HG02885 (cell line): Measurements from ENCODE around the gene GPR176.

Source experiments
- ATAC-seq: cut with Tn5 transposase; IDR thresholded peaks from one replicate; pipeline ENCODE4 v1.9.1; 2021; ENCODE audit warnings: mild to moderate bottlenecking; ENCODE audit not compliant: unreplicated experiment, poor library complexity

GPR176 gene

DNA sequence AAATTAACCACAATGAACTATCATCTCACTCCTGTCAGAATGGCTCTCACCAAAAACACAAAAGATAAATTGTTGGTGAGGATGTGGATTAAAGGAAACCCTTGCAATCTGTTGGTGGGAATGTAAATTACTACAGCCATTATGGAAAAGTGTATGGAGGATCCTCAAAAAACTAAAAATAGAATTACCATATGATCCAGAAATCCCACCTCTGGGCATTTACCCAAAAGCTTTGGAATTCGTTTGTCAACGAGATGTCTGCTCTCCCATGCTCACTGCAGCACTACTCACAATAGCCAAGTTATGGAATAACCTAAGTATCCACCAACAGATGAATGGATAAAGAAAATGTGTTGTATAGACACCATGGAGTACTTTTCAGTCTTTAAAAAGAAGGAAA lies 159.1 kb downstream of the GPR176 start:
- no peak for ATAC-seq

DNA sequence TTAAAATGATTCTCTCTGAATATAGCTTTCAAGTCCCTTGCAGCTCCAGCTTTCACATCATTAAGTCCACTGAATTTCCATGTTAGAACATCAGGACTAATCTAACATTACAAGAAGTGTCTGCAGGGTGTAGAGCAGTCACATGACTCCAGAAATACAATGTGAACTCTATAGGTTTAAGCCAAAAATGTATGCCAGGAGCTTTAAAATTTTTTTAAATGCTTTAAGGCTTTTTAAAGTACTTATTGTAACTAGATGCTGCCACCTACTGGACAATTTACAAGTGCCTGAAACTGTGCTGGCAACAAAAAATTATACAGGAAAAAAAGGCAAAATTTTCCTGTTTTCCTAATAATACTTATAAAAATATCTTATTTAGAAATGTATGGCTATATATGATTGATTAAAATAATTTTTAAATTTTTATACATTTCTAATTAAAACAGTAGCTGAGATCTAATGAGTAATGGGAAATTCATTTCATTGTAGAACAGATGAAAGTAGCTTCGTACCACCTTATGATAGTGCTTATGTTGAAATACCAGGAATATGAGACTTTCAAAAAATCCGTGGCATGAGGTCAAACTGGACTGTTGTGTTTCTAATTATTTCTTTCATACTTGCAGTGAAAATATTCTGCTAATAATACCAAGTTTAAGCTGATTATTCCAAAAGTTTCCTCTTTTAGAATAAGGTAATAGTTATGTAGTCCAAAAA lies 163.1 kb downstream of the GPR176 start:
- no peak for ATAC-seq

DNA sequence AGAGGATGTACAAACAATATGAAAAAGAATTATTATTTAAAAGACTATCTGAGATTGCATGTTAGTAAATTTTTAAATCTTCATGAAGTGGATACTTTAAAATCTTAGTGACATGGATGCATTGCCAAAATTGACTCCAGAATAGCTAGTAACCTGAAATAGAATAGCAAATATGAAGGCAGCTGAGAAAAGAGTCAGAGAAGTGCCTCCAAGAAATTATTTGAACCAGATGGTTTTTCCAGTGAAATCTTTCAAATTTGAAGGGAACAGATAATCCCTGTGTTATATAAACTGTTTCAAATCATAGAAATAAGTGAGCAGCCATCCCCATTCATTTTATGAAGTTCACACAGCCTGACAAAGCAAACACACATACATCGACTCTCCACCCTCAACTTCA lies 167.1 kb downstream of the GPR176 start:
- no peak for ATAC-seq

DNA sequence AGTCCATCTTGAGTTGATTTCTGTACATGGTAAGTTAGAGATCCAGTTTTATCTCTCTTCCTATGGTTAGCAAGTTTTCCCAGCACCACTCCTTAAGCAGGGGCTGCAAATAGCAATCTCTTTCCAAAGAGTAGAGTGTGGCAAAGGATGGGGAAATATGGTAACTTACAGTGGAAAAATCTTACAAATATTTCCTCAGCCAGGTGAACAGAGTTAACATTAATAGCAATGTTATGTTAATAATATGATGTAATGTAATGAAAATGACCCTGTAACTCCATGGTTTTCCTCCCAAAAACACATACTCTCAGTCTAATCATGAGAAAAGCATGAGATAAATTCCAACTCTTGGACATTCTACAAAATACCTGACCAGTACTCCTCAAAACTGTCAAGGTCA lies 167.8 kb downstream of the GPR176 start:
- ATAC-seq = no peak
